WTC11 (cell line): ENCODE measurements around the gene IL5RA.

Source experiments
- GABPB1 ChIP-seq: sonication (generic); formaldehyde crosslinking; IDR thresholded peaks from 2 replicates; pipeline ENCODE4 v1.8.1; 2023; ENCODE audit warnings: mild to moderate bottlenecking, missing genetic modification reagents
- NFYB ChIP-seq: sonication (generic); formaldehyde crosslinking; conservative IDR thresholded peaks from 2 replicates; pipeline ENCODE4 v1.8.0; 2022; ENCODE audit warnings: low read depth, missing genetic modification reagents
- OVOL2 ChIP-seq: fragments of 250-450 bp; sonication (Bioruptor Pico); IDR thresholded peaks from 2 replicates; pipeline ENCODE4 v1.9.0; 2021; ENCODE audit warnings: mild to moderate bottlenecking, borderline replicate concordance
- SP1 ChIP-seq: sonication (generic); formaldehyde crosslinking; conservative IDR thresholded peaks from 2 replicates; pipeline ENCODE4 v1.8.1; 2022; ENCODE audit warnings: missing genetic modification reagents
- ZBTB21 ChIP-seq: sonication (generic); formaldehyde crosslinking; IDR thresholded peaks from 2 replicates; pipeline ENCODE4 v1.8.1; 2023; ENCODE audit warnings: mild to moderate bottlenecking, missing genetic modification reagents, borderline replicate concordance
- ZNF317 ChIP-seq: sonication (generic); formaldehyde crosslinking; IDR thresholded peaks from 2 replicates; pipeline ENCODE4 v1.8.1; 2023; ENCODE audit warnings: low read depth, mild to moderate bottlenecking, moderate library complexity, missing genetic modification reagents, borderline replicate concordance
- ZNF423 ChIP-seq: fragments of 250-450 bp; sonication (Bioruptor Pico); IDR thresholded peaks from 2 replicates; pipeline ENCODE4 v2.1.2; 2022; ENCODE audit warnings: mild to moderate bottlenecking, moderate library complexity
- TF ChIP-seq, protein P1 (sequence below): fragments of 200-600 bp; IDR thresholded peaks from 2 replicates; pipeline ENCODE4 v1.8.0; 2022; ENCODE audit warnings: antibody characterized with exemption
- TF ChIP-seq, protein P2 (sequence below): sonication (generic); formaldehyde crosslinking; IDR thresholded peaks from 2 replicates; pipeline ENCODE4 v1.8.1; 2023; ENCODE audit warnings: mild to moderate bottlenecking, missing genetic modification reagents, moderate library complexity
- TF ChIP-seq, protein P3 (sequence below): sonication (generic); formaldehyde crosslinking; conservative IDR thresholded peaks from 2 replicates; pipeline ENCODE4 v1.8.1; 2022; ENCODE audit warnings: mild to moderate bottlenecking, missing genetic modification reagents
- TF ChIP-seq, protein P4 (sequence below): sonication (generic); formaldehyde crosslinking; IDR thresholded peaks from 2 replicates; pipeline ENCODE4 v1.8.1; 2022; ENCODE audit warnings: low read depth, missing genetic modification reagents, borderline replicate concordance
- TF ChIP-seq, protein P5 (sequence below): sonication (generic); formaldehyde crosslinking; IDR thresholded peaks from 2 replicates; pipeline ENCODE4 v1.8.1; 2023; ENCODE audit warnings: mild to moderate bottlenecking, missing genetic modification reagents, borderline replicate concordance
- TF ChIP-seq, protein P6 (sequence below): sonication (generic); formaldehyde crosslinking; IDR thresholded peaks from 2 replicates; pipeline ENCODE4 v1.8.0; 2023; ENCODE audit warnings: missing genetic modification reagents, mild to moderate bottlenecking, borderline replicate concordance
- TF ChIP-seq, protein P7 (sequence below): sonication (generic); formaldehyde crosslinking; IDR thresholded peaks from 2 replicates; pipeline ENCODE4 v1.8.0; 2022; ENCODE audit warnings: mild to moderate bottlenecking, missing genetic modification reagents

DNA sequence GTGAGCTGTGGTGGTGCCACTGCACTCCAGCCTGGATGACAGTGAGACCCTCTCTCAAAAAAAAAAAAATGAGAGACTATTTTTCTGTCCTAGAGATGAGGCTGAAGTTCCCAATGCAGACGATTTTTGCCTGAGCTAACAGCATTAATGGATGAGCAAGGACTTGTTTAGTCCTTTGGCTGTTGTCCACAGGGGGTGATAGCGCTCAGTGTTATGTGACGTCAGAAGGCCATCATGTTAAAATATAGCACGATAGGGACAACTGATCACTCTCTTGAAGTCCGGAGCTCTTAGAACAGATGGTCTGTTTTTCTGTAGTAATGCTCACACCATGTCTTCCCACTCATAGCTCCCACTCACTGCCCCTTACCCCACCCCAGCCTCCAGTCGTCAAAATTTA is 23.3 kb upstream of the IL5RA start:
- TF ChIP-seq NFYB: no peak
- TF ChIP-seq, protein P1, sequence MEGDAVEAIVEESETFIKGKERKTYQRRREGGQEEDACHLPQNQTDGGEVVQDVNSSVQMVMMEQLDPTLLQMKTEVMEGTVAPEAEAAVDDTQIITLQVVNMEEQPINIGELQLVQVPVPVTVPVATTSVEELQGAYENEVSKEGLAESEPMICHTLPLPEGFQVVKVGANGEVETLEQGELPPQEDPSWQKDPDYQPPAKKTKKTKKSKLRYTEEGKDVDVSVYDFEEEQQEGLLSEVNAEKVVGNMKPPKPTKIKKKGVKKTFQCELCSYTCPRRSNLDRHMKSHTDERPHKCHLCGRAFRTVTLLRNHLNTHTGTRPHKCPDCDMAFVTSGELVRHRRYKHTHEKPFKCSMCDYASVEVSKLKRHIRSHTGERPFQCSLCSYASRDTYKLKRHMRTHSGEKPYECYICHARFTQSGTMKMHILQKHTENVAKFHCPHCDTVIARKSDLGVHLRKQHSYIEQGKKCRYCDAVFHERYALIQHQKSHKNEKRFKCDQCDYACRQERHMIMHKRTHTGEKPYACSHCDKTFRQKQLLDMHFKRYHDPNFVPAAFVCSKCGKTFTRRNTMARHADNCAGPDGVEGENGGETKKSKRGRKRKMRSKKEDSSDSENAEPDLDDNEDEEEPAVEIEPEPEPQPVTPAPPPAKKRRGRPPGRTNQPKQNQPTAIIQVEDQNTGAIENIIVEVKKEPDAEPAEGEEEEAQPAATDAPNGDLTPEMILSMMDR: no peak
- no peak for TF ChIP-seq OVOL2
- no peak for TF ChIP-seq ZBTB21 (CRISPR knock-in tag)
- TF ChIP-seq, protein P2, sequence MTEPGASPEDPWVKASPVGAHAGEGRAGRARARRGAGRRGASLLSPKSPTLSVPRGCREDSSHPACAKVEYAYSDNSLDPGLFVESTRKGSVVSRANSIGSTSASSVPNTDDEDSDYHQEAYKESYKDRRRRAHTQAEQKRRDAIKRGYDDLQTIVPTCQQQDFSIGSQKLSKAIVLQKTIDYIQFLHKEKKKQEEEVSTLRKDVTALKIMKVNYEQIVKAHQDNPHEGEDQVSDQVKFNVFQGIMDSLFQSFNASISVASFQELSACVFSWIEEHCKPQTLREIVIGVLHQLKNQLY (CRISPR knock-in tag): no peak
- no peak for TF ChIP-seq ZNF317 (CRISPR knock-in tag)
- TF ChIP-seq SP1 (CRISPR knock-in tag): no peak
- TF ChIP-seq, protein P3, sequence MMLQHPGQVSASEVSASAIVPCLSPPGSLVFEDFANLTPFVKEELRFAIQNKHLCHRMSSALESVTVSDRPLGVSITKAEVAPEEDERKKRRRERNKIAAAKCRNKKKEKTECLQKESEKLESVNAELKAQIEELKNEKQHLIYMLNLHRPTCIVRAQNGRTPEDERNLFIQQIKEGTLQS (CRISPR knock-in tag): no peak
- TF ChIP-seq GABPB1: no peak
- TF ChIP-seq, protein P4, sequence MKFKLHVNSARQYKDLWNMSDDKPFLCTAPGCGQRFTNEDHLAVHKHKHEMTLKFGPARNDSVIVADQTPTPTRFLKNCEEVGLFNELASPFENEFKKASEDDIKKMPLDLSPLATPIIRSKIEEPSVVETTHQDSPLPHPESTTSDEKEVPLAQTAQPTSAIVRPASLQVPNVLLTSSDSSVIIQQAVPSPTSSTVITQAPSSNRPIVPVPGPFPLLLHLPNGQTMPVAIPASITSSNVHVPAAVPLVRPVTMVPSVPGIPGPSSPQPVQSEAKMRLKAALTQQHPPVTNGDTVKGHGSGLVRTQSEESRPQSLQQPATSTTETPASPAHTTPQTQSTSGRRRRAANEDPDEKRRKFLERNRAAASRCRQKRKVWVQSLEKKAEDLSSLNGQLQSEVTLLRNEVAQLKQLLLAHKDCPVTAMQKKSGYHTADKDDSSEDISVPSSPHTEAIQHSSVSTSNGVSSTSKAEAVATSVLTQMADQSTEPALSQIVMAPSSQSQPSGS (CRISPR knock-in tag): no peak
- TF ChIP-seq ZNF423 (CRISPR knock-in tag): no peak
- TF ChIP-seq, protein P5, sequence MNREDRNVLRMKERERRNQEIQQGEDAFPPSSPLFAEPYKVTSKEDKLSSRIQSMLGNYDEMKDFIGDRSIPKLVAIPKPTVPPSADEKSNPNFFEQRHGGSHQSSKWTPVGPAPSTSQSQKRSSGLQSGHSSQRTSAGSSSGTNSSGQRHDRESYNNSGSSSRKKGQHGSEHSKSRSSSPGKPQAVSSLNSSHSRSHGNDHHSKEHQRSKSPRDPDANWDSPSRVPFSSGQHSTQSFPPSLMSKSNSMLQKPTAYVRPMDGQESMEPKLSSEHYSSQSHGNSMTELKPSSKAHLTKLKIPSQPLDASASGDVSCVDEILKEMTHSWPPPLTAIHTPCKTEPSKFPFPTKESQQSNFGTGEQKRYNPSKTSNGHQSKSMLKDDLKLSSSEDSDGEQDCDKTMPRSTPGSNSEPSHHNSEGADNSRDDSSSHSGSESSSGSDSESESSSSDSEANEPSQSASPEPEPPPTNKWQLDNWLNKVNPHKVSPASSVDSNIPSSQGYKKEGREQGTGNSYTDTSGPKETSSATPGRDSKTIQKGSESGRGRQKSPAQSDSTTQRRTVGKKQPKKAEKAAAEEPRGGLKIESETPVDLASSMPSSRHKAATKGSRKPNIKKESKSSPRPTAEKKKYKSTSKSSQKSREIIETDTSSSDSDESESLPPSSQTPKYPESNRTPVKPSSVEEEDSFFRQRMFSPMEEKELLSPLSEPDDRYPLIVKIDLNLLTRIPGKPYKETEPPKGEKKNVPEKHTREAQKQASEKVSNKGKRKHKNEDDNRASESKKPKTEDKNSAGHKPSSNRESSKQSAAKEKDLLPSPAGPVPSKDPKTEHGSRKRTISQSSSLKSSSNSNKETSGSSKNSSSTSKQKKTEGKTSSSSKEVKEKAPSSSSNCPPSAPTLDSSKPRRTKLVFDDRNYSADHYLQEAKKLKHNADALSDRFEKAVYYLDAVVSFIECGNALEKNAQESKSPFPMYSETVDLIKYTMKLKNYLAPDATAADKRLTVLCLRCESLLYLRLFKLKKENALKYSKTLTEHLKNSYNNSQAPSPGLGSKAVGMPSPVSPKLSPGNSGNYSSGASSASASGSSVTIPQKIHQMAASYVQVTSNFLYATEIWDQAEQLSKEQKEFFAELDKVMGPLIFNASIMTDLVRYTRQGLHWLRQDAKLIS (CRISPR knock-in tag): no peak
- TF ChIP-seq, protein P6, sequence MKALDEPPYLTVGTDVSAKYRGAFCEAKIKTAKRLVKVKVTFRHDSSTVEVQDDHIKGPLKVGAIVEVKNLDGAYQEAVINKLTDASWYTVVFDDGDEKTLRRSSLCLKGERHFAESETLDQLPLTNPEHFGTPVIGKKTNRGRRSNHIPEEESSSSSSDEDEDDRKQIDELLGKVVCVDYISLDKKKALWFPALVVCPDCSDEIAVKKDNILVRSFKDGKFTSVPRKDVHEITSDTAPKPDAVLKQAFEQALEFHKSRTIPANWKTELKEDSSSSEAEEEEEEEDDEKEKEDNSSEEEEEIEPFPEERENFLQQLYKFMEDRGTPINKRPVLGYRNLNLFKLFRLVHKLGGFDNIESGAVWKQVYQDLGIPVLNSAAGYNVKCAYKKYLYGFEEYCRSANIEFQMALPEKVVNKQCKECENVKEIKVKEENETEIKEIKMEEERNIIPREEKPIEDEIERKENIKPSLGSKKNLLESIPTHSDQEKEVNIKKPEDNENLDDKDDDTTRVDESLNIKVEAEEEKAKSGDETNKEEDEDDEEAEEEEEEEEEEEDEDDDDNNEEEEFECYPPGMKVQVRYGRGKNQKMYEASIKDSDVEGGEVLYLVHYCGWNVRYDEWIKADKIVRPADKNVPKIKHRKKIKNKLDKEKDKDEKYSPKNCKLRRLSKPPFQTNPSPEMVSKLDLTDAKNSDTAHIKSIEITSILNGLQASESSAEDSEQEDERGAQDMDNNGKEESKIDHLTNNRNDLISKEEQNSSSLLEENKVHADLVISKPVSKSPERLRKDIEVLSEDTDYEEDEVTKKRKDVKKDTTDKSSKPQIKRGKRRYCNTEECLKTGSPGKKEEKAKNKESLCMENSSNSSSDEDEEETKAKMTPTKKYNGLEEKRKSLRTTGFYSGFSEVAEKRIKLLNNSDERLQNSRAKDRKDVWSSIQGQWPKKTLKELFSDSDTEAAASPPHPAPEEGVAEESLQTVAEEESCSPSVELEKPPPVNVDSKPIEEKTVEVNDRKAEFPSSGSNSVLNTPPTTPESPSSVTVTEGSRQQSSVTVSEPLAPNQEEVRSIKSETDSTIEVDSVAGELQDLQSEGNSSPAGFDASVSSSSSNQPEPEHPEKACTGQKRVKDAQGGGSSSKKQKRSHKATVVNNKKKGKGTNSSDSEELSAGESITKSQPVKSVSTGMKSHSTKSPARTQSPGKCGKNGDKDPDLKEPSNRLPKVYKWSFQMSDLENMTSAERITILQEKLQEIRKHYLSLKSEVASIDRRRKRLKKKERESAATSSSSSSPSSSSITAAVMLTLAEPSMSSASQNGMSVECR (CRISPR knock-in tag): no peak
- TF ChIP-seq, protein P7, sequence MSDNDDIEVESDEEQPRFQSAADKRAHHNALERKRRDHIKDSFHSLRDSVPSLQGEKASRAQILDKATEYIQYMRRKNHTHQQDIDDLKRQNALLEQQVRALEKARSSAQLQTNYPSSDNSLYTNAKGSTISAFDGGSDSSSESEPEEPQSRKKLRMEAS: no peak
